ENCODE data around the gene UROC1.
A peak's percentile ranks its signal among the peaks of the same experiment; 100 is the strongest.

The UROC1 gene

GRCh38 chr3:126459111-126459762 lies 58.3 kb downstream of the UROC1 start:
- DNase-seq, result no peak

DNA sequence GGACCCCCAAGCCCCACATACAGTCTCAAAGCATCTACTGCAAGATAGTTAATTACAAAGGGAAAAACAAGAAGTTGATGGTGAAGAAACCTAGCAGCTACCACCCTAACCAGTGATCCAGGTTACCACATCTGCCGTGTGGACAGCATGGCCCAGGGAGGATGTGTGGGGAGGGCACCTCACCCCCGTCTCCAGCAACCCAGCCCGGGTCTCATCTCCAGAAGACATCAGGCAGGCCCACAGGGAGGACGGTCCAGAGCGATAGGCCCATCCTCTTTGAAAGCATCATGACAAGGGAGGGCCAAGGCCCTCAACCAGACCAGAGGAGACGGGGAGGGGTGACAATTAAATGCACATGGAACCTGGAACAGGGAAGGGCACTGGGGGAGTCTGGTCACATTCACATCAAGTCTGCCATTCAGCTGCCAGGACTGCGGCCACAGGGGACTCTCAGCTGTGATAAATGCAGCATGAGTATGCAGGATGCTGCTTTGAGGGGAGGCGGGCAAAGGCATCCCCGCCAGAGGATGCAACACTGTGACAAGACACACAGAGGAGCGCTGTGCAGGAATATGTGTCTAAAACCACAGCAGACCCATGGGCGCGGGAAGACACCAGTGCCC lies 60.7 kb downstream of the UROC1 start:
- DNase-seq, result no peak

DNA sequence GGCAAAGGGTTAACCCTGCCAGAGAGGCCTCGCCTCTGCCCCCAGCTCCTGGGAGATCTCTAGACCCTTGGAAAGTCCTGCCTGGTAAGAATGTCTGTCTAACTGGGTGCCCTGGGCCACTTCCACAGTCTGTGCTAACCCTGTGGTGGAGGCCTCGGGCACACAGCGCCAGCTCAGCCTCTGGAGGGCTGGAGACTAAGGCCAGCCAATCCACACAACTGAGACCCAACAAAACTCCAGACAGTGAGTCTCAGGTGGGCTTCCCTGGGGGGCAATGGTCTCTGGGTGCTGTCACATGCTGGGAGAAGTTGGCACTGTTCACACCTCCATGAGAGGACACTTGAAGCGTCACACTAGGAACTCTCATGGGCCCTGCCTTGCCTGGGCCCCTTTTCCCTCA lies 61.4 kb downstream of the UROC1 start:
- no peak for DNase-seq

DNA sequence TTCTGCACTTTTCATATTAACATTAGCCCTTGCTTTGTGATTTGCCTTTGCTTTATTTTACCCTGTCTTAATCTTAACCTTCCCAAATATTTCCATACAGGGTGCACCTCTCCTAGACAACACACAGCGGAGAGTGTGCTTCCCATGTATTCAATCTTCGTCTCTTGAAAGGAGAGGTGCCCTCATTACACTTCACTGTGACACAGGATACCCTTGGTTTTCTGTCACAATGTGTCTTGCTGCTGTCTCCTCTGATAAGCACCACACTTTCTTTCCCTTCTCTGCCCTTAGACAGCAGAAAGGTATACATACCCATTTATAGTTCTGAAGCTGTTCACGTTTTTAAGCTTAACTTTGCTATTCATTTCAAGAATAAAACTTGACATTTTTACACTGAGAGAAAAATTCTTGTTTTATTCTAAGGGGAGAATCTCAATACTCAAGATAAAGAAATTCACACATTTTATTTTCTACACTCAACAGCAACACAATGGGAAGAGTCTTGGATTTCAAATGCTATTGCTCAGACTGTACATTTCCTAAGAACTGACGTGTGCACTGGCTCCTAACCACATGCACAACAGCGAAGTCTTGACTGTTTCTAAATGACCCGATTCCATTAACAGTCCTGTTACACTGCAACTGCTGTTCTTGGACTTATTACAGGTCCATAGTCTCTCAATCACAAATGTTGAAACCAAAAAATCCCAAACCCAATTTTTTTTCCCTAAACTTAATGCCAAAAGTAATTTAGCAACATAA lies 63.0 kb downstream of the UROC1 start:
- DNase-seq, result no peak

GRCh38 chr3:126454025-126454424 lies 63.5 kb downstream of the UROC1 start:
- no peak for DNase-seq

DNA sequence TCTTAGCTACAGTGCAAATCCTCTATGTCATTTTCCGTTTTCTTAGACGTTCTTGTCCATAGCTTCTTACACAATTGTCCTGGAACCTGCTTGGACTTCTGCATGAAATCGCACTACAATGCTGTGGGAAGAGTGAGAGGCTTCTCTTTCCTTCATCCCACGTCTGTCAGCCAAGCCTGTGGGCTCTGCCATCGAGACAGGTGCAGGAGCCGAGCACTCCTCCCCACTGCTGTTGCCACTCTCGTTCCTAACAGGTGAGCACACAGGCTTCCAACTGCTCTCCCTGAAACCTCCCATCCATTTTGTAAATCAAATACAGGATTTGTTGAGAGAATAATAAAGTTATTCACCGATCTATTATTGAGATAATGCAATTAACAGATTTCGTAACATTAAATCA lies 65.4 kb downstream of the UROC1 start:
- no peak for DNase-seq

GRCh38 chr3:126451511-126451910 lies 66.1 kb downstream of the UROC1 start:
- DNase-seq, result no peak

GRCh38 chr3:126450744-126451143 lies 66.8 kb downstream of the UROC1 start:
- DNase-seq, result no peak

DNA sequence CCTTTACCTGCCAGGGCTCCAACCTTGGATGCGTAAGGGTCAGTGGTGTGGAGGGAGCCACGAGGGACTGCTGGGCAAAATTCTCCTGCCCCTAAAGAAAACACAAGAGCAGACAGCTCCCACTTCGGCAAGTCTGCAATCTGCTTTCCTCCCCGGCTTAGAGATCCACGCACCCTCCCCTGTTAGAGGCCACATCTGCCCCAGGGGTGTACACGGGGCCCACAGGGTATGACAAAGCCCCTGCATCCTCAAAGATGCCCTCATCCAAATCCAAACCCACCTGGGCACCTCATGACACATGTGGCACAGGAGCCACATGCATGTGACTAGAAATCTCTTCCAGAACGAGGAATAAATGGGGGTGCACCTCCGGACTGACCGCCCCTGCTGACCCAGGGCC lies 67.4 kb downstream of the UROC1 start:
- no peak for DNase-seq

- DNase-seq, result no peak
These were observed 67.9 kb downstream of the UROC1 start for GRCh38 chr3:126449621-126450051.

DNA sequence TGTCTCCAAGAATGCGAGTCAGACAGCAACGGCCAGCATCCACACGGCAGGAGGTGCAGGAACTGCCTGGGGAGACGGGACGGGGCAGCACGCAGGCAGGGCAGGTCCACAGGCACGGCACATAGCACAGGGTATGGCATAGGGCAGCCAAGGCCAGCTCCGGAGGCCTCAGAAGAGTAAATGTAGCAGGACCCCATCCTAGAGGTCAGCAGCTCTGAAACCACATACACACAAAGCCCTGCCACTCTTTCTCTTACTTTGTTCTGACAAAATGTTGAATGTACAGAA lies 68.7 kb downstream of the UROC1 start:
- no peak for DNase-seq

- DNase-seq, result peak; percentile 53 to 86
These were observed 69.3 kb downstream of the UROC1 start for GRCh38 chr3:126448136-126448892.

- no peak for DNase-seq
These were observed 70.0 kb downstream of the UROC1 start for GRCh38 chr3:126447456-126448106.

DNA sequence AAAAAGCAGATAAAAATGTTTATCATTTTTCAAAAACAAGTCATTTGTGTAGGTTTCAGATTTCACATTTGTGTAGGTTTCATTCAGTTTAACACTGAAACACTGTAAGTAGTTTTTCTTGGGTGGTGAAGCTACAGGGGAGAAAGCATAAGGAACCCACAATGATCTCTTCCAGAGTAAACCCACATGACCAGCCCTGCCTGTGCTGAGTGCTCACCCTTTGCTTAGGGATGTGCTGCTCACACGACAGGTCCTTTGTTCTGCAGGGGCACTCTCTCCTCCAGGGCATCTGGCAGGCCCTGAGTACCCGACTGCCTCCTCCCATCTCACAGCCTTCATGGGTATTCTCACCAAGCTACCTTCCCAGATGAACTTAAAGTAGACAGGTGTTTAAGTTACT lies 70.8 kb downstream of the UROC1 start:
- peak; percentile 5 to 77 for DNase-seq

DNA sequence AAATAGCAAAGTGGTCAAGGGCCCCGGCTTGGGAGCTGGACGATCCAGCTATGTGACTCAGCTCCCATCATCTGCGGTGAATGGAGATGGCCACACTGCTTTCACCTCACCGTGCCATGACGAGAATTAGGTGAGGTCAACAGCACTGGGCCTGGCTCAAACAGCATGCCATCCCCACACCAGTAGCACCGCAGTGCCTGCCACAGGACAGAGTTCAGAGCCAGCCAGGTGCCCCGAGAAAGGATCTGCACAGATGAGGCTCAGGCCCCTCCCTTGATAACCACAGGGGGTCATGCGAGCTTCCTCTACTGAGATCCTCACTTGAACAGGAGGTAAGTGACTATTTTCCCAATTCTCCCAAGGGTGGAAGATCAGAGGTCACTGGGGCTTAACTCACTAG lies 71.3 kb downstream of the UROC1 start:
- peak in 1 of 2 experiments; percentile 21 for DNase-seq

- DNase-seq, result no peak
These were observed 72.1 kb downstream of the UROC1 start for GRCh38 chr3:126445506-126445905.

- DNase-seq, result no peak
These were observed 74.7 kb downstream of the UROC1 start for GRCh38 chr3:126442856-126443242.

- DNase-seq, result no peak
These were observed 75.3 kb downstream of the UROC1 start for GRCh38 chr3:126442094-126442855.

- no peak for DNase-seq
These were observed 76.2 kb downstream of the UROC1 start for GRCh38 chr3:126441256-126441880.

DNA sequence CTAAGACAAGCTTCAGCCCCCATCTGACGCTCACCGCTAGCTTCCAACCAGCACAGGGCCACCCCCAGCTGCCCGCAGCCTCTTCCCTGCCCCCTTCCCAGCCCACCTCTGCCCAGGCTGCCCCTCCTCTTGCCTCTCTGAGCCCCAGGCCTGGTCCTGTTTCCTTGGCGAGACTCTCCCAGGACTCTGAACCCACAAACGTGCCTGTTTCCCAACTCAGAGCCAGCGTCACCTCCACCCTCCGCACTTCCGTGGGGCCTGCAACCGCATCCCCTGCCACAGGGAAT lies 76.9 kb downstream of the UROC1 start:
- DNase-seq, result no peak

DNA sequence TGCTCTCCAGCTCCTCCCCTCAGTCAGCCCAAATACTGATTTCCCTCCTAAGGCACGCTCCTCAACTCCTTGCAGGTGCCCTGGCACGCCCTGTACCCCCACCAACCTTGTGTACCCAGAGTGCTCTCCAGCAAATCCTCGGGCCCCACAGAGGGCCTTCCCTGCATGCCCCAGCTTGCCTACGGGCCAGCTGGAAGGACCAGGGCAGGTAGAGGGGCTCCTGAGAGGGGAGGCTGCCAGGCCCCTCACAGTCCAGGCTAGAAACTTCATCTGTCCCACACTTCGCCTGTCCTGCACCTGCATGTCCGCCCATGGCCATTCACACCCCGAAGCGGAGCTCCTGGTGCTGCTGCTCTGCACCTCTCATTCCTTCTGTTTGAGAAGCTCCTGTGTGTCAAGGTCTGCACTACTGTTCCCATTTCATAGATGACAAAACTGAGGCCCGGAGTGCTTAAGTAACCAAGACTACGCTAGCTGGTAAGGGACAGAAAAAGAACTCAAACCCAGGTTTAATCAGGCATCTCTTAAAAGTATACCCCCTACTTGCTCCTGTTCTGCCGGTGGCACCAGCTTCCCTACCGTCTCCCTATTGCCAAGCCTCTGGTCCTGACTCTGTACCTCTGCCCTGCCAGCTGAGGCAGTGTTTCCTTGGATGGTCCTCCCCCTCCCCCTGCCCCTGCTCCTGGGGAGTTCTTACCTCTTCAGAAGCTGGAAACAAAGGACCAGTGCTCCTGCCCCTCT lies 77.4 kb downstream of the UROC1 start:
- no peak for DNase-seq
